Measurements from ENCODE around the gene VCAN.

Gene VCAN

DNA sequence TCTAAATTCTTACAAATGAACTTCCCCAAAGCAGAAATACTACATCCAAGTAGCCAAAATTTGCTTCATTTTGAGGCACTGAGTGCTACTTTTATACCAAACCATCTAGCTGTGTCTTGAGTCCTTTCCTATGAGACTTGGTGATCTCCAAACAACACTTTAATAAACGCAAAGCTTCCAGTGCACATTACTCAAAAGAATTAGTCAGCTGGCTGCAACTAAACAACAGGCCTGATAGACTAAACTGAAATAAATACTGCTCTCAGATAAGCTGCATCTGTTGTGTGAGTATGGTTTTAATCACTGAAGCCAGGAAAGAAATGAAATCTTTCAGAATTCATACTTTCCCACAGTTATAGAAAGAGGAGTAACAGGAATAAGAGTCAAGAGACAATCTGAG is 80.3 kb downstream of the VCAN start:
- Histone ChIP-seq H3K9me3 (ENCODE audit: control insufficient read depth, insufficient read depth, low read length) (no peaks in the 10 kb centered on the region), H3F3A (ENCODE audit: control insufficient read depth, insufficient read depth) (no peaks in the 10 kb centered on the region), H3K79me2 (ENCODE audit: control insufficient read depth, low read length) (no peaks in the 10 kb centered on the region), H3K27me3 (ENCODE audit: control insufficient read depth, low read length) (no peaks in the 10 kb centered on the region), H4K20me1 (ENCODE audit: control insufficient read depth, insufficient read depth, low read depth, low read length) (no peaks in the 10 kb centered on the region), H3K4me1 (ENCODE audit: control insufficient read depth, low read length) (no peaks in the 10 kb centered on the region), H3K4me3 (ENCODE audit: low read length) (no peak overlapping the region), H3K36me3 (ENCODE audit: control insufficient read depth, low read length) (no peaks in the 10 kb centered on the region), H3K4me2 (ENCODE audit: low read length) (no peak overlapping the region), H3K27ac (ENCODE audit: low read depth, low read length) (no peak overlapping the region), H3K9me2 (replicated peaks; ENCODE audit: control insufficient read depth, low read length) (no peaks in the 10 kb centered on the region)
- no peak for TF ChIP-seq EZH2phosphoT487 (IDR thresholded peaks at IDR 0.05; ENCODE audit: borderline replicate concordance, low read length)
- TF ChIP-seq, protein P1, sequence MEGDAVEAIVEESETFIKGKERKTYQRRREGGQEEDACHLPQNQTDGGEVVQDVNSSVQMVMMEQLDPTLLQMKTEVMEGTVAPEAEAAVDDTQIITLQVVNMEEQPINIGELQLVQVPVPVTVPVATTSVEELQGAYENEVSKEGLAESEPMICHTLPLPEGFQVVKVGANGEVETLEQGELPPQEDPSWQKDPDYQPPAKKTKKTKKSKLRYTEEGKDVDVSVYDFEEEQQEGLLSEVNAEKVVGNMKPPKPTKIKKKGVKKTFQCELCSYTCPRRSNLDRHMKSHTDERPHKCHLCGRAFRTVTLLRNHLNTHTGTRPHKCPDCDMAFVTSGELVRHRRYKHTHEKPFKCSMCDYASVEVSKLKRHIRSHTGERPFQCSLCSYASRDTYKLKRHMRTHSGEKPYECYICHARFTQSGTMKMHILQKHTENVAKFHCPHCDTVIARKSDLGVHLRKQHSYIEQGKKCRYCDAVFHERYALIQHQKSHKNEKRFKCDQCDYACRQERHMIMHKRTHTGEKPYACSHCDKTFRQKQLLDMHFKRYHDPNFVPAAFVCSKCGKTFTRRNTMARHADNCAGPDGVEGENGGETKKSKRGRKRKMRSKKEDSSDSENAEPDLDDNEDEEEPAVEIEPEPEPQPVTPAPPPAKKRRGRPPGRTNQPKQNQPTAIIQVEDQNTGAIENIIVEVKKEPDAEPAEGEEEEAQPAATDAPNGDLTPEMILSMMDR (IDR thresholded peaks at IDR 0.05; ENCODE audit: low read depth, low read length, poor library complexity, severe bottlenecking), result no peak

DNA sequence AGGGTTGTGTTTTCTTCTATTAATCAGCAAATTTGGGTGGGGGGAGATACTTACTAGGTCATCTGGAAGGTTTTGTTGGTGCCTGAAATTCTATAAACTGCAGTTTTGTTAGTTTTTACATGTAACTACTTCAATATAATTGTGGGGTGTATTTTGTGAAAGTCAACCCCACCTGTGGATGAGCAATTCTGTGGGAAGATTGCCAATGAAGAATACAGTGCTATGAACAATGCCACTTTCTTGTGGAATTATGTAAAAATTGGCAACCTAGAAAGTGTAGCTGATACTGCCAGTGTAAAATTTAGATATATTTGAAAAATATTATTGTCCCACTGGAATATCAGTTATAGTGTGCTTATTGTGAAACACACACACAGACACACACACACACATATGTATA is 80.7 kb downstream of the VCAN start:
- no peak overlapping the region for H3K4me2 ChIP-seq (ENCODE audit: low read length)
- TF ChIP-seq, protein P1 (IDR thresholded peaks at IDR 0.05; ENCODE audit: low read depth, low read length, poor library complexity, severe bottlenecking), result no peak
- no peak for TF ChIP-seq EZH2phosphoT487 (IDR thresholded peaks at IDR 0.05; ENCODE audit: borderline replicate concordance, low read length)
- 0 out of 2 replicates have a peak, but pooled peaks cover 2% of the 10 kb centered on the region for H3K27me3 ChIP-seq (ENCODE audit: control insufficient read depth, low read length)
- no peak overlapping the region for H3K27ac ChIP-seq (ENCODE audit: low read depth, low read length)
- H3K4me3 ChIP-seq (ENCODE audit: low read length), result no peak overlapping the region
- H3K9me3 ChIP-seq (ENCODE audit: control insufficient read depth, insufficient read depth, low read length), result no peaks in the 10 kb centered on the region
- H3K9me2 ChIP-seq (replicated peaks; ENCODE audit: control insufficient read depth, low read length), result no peaks in the 10 kb centered on the region
- no peaks in the 10 kb centered on the region for H3K36me3 ChIP-seq (ENCODE audit: control insufficient read depth, low read length)
- H4K20me1 ChIP-seq (ENCODE audit: control insufficient read depth, insufficient read depth, low read depth, low read length), result no peaks in the 10 kb centered on the region
- H3F3A ChIP-seq (ENCODE audit: control insufficient read depth, insufficient read depth), result no peaks in the 10 kb centered on the region
- no peaks in the 10 kb centered on the region for H3K4me1 ChIP-seq (ENCODE audit: control insufficient read depth, low read length)
- no peaks in the 10 kb centered on the region for H3K79me2 ChIP-seq (ENCODE audit: control insufficient read depth, low read length)

DNA sequence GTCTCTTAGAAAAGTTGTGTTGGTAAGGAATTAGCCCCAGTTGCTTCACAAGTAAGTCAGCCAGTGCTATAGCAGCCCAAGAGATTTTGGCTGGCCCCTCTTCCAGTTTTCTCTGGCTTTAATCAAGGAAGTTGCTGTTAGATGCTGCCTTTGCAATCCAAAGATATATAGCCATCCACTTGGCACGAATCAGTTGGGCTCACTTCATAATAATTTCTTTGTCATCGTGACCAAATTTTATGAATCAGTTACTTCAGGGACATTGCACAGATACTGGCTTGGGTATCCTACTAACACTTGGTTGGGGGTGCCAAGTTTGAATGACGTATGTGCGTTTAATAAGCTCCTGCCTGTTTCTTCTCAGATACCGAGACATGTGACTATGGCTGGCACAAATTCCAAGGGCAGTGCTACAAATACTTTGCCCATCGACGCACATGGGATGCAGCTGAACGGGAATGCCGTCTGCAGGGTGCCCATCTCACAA is 81.5 kb downstream of the VCAN start:
- Histone ChIP-seq H3K27me3 (ENCODE audit: control insufficient read depth, low read length) (0 out of 2 replicates have a peak, but pooled peaks cover 5% of the 10 kb centered on the region), H3K36me3 (ENCODE audit: control insufficient read depth, low read length) (no peaks in the 10 kb centered on the region), H3K9me2 (replicated peaks; ENCODE audit: control insufficient read depth, low read length) (no peaks in the 10 kb centered on the region), H3K79me2 (ENCODE audit: control insufficient read depth, low read length) (no peaks in the 10 kb centered on the region), H3K27ac (ENCODE audit: low read depth, low read length) (no peak overlapping the region), H3K4me2 (ENCODE audit: low read length) (no peak overlapping the region), H3K4me1 (ENCODE audit: control insufficient read depth, low read length) (no peaks in the 10 kb centered on the region), H4K20me1 (ENCODE audit: control insufficient read depth, insufficient read depth, low read depth, low read length) (no peaks in the 10 kb centered on the region), H3K9me3 (ENCODE audit: control insufficient read depth, insufficient read depth, low read length) (no peaks in the 10 kb centered on the region), H3K4me3 (ENCODE audit: low read length) (no peak overlapping the region), H3F3A (ENCODE audit: control insufficient read depth, insufficient read depth) (no peaks in the 10 kb centered on the region)
- TF ChIP-seq, protein P1 (IDR thresholded peaks at IDR 0.05; ENCODE audit: low read depth, low read length, poor library complexity, severe bottlenecking), result no peak
- TF ChIP-seq EZH2phosphoT487 (IDR thresholded peaks at IDR 0.05; ENCODE audit: borderline replicate concordance, low read length), result no peak
